SK-N-MC (cell line): ENCODE data around the gene SLC25A15.

ENCODE experiments used
- EZH2 ChIP-seq: fragments of 200-600 bp; sonication (generic); IDR thresholded peaks from one replicate; pipeline ENCODE4 v1.6.1; 2017; ENCODE audit warnings: antibody characterized with exemption
- FOXP2 ChIP-seq: optimal IDR thresholded peaks from 2 replicates; pipeline ENCODE3; 2011; ENCODE audit warnings: mild to moderate bottlenecking, moderate library complexity; ENCODE audit not compliant: insufficient read depth; ENCODE audit errors: extremely low read length, control extremely low read depth
- POLR2AphosphoS5 ChIP-seq: IDR thresholded peaks from 2 replicates; pipeline ENCODE4 v1.6.1; 2012; ENCODE audit warnings: mild to moderate bottlenecking, low read depth, low read length, borderline replicate concordance

GRCh38 chr13:40819797-40820315 is 30.4 kb downstream of the SLC25A15 start:
- no peak for TF ChIP-seq EZH2
- no peak for TF ChIP-seq POLR2AphosphoS5
- no peak for TF ChIP-seq FOXP2
